Peyer's patch (tissue), 4 donors: Measurements from ENCODE around the gene CCND1. TPM values are rescaled to one million over a fixed set of nuclear protein-coding genes. Genes with fewer than 3 reads are reported as not detected.
"Not testable (repeated sequence)": the region's sequence is repeated elsewhere in the genome, so short reads cannot be mapped to it uniquely, and the experiment has no call there.

Experiments
- DNase-seq, 3 donors: peaks; one replicate each; pipeline ENCODE4 v3.0.0-alpha.2; 2017 to 2019
- H3K27ac ChIP-seq, 4 donors: fragments of 200-600 bp; sonication (generic); one replicate each; pipeline ENCODE4 v1.5.1; 2016 to 2019
- H3K27me3 ChIP-seq, 2 donors: fragments of 200-600 bp; sonication (generic); one replicate each; pipeline ENCODE4 v1.5.1; 2019
- H3K36me3 ChIP-seq, 3 donors: fragments of 200-600 bp; sonication (generic); one replicate each; pipeline ENCODE4 v1.5.1; 2016 to 2019
- H3K4me1 ChIP-seq, 4 donors: fragments of 200-600 bp; sonication (generic); one replicate each; pipeline ENCODE4 v1.5.1; 2016 to 2019
- H3K4me3 ChIP-seq, 4 donors: fragments of 200-600 bp; sonication (generic); 1 replicate in 3 of 4; 2 replicates in 1 of 4; pipeline ENCODE4 v1.5.1; 2016 to 2019; ENCODE audit warnings: mild to moderate bottlenecking in 1 of 4
- H3K9me3 ChIP-seq, 4 donors: fragments of 200-600 bp; sonication (generic); one replicate each; pipeline ENCODE4 v1.5.1; 2016 to 2019; ENCODE audit warnings: mild to moderate bottlenecking in 1 of 4
- POLR2A ChIP-seq, 2 donors: fragments of 450-650 bp; IDR thresholded peaks; one replicate each; pipeline ENCODE4 v1.5.1; 2017; ENCODE audit warnings: antibody characterized with exemption in 2 of 2, mild to moderate bottlenecking in 2 of 2, moderate library complexity in 2 of 2
- total RNA-seq, 4 donors: library from RNA; depleted of rRNA; stranded (reverse); fragments of >200 nt; gene quantifications; one replicate each; pipeline ENCODE4 v1.1.0, GENCODE V29; 2016
- TF ChIP-seq, protein P1 (sequence below), 6 experiments: fragments of 450-650 bp in 4 of 6; fragments of 200-600 bp in 2 of 6; sonication (generic) in 1 of 6; IDR thresholded peaks; one replicate each; pipeline ENCODE4 v1.5.1; 2017 to 2019; ENCODE audit warnings: antibody characterized with exemption in 6 of 6, mild to moderate bottlenecking in 3 of 6, moderate library complexity in 1 of 6

The CCND1 gene
- total RNA-seq, 4 donors from 2014 or later: 13.5 to 46.6 (median 40.0) TPM

DNA sequence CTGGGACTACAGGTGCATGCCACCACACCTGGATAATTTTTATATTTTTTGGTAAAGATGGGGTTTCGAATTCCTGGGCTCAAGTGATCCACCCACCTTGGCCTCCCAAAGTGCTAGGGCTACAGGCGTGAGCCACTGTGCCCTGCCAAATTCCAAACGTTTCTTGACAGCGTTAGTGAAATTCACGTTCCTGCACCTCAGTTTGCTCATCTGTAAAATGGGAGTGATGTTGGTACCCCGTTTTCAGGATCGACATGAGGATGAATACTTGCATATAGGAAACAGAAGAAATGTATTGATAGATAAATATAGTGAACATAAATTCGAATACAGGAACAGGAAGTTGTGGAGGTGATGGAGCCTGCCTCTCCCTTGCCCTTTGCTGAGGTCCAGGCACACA lies 44.4 kb downstream of the CCND1 start:
- H3K27me3 ChIP-seq: no peaks in the 10 kb centered on the region
- no peak overlapping the region for H3K27ac ChIP-seq
- TF ChIP-seq POLR2A (IDR thresholded peaks at IDR 0.05): no peak
- TF ChIP-seq, protein P1, sequence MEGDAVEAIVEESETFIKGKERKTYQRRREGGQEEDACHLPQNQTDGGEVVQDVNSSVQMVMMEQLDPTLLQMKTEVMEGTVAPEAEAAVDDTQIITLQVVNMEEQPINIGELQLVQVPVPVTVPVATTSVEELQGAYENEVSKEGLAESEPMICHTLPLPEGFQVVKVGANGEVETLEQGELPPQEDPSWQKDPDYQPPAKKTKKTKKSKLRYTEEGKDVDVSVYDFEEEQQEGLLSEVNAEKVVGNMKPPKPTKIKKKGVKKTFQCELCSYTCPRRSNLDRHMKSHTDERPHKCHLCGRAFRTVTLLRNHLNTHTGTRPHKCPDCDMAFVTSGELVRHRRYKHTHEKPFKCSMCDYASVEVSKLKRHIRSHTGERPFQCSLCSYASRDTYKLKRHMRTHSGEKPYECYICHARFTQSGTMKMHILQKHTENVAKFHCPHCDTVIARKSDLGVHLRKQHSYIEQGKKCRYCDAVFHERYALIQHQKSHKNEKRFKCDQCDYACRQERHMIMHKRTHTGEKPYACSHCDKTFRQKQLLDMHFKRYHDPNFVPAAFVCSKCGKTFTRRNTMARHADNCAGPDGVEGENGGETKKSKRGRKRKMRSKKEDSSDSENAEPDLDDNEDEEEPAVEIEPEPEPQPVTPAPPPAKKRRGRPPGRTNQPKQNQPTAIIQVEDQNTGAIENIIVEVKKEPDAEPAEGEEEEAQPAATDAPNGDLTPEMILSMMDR (IDR thresholded peaks at IDR 0.05): no peak
- no peak for DNase-seq
- no peaks in the 10 kb centered on the region for H3K9me3 ChIP-seq
- H3K4me1 ChIP-seq: peaks cover 0 to 4% (median 2%) of the 10 kb centered on the region in 4 donors
- no peaks in the 10 kb centered on the region for H3K36me3 ChIP-seq
- no peak overlapping the region for H3K4me3 ChIP-seq

DNA sequence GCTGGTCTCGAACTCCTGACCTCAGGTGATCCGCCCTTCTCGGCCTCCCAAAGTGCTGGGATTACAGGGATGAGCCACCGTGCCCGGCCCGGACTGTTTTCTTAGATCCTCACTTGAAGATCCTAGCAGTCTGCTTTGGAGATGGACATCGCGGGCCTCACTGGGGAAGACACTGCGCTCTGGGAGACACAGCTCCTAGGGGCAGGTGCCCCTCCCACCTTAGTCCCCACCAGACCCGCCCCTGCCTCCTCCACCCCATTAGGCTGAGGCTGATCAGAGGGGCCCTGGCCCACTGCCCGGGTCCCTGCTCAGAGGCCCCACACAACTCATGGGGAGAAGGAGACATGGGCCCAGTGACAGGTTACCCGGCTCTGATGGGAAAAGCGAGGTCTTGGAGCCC lies 45.5 kb downstream of the CCND1 start:
- TF ChIP-seq, protein P1 (IDR thresholded peaks at IDR 0.05): no peak
- no peak for TF ChIP-seq POLR2A (IDR thresholded peaks at IDR 0.05)

DNA sequence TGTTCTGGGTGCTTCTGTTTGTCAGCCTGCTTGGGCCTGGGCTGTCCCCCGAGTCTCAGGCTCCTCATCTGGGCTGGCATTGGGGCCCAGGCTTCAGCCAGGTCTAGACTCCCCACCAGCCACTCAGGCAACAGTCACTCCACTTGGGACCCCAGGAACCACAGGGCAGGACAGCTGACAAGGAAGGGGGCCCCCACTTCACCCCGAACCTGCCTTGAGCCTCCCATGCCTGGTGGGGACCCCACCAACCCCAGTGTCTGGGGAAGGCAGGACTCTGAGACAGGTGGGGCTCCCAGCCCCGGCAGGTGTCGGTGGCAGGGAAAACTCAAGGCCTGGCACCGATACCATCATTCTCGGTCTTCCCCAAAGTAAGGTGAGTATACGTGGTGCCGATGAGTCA lies 45.9 kb downstream of the CCND1 start:
- H3K27ac ChIP-seq: no peak overlapping the region
- no peaks in the 10 kb centered on the region for H3K36me3 ChIP-seq
- H3K9me3 ChIP-seq: peaks cover 0 to 5% (median 0%) of the 10 kb centered on the region in 4 donors
- no peak overlapping the region for H3K4me3 ChIP-seq
- no peaks in the 10 kb centered on the region for H3K27me3 ChIP-seq
- TF ChIP-seq, protein P1 (IDR thresholded peaks at IDR 0.05): no peak
- no peak for TF ChIP-seq POLR2A (IDR thresholded peaks at IDR 0.05)
- no peak for DNase-seq
- peaks cover 0 to 4% (median 2%) of the 10 kb centered on the region in 4 donors for H3K4me1 ChIP-seq

More for the DNA sequence above, 45.5 kb downstream of the CCND1 start:
- no peak overlapping the region for H3K27ac ChIP-seq
- peaks cover 0 to under 1% (median 0%) of the 10 kb centered on the region in 4 donors for H3K9me3 ChIP-seq
- H3K4me3 ChIP-seq: no peak overlapping the region
- H3K36me3 ChIP-seq: no peaks in the 10 kb centered on the region
- DNase-seq: no peak
- H3K4me1 ChIP-seq: peaks cover 0 to 4% (median 2%) of the 10 kb centered on the region in 4 donors
- no peaks in the 10 kb centered on the region for H3K27me3 ChIP-seq

DNA sequence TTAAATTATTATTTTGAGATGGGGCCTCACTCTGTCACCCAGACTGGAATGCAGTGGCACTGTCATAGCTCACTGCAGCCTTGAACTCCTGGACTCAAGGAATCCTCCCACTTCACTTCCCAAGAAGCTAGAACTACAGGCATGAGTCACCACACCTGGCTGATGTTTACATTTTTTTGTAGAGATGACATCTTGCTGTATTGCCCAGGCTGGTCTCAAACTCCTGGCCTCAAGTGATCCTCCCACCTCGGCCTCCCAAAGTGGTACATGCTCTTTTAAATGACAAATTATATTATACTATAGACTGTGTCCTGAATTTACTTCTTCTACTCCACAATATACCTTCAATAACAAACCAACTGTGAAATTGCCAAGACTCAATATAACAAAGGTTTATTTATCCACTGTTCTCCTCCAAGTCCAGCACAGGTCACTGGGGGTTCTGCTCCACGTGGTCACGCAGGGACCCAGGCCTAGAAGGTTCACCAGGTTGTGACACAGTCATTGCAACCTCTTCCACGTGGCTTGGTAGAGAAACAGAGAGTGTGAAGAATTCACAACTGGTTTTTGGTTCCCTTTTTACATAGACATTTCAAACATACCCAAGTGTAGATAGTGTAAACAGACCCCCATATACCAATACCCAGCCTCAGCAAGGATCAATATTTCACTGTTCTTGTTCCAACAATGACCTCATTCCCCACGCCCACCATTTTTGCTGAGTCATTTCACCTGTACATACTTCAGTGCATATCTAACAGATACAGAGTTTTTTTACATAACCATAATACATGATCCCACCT lies 47.2 kb downstream of the CCND1 start:
- not testable (repeated sequence) for H3K36me3 ChIP-seq, H3K4me3 ChIP-seq, H3K4me1 ChIP-seq, H3K27me3 ChIP-seq, H3K9me3 ChIP-seq, H3K27ac ChIP-seq
- DNase-seq: peak in 1 of 3 donors; percentile 73

DNA sequence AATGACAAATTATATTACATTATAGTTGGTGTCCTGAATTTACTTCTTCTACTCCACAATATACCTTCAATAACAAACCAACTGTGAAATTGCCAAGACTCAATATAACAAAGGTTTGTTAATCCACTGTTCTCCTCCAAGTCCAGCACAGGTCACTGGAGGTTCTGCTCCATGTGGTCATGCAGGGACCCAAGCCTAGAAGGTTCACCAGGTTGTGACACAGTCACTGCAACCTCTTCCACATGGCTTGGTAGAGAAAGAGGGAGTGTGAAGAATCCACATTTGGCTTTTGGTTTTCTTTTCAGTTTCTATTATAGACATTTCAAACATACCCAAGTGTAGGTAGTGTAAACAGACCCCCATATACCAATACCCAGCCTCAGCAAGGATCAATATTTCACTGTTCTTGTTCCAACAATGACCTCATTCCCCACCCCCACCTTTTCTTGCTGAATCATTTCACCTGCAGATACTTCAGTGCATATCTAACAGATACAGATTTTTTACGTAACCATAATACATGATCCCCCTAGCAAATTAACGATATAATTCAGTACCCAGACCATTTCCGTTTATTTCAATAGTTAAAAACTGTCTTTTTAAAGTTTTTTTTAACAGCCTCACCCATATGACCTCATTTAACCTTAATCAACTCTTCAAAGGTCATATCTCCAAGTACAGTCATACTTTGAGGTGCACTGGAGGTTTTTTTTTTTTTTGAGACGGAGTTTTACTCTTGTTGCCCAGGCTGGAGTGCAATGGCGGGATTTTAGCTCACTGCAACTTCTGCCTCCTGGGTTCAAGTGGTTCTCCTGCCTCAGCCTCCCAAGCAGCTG lies 48.7 kb downstream of the CCND1 start:
- H3K27ac ChIP-seq: no peak overlapping the region
- TF ChIP-seq, protein P1 (IDR thresholded peaks at IDR 0.05): no peak
- no peak for TF ChIP-seq POLR2A (IDR thresholded peaks at IDR 0.05)
- peaks cover 0 to 5% (median 0%) of the 10 kb centered on the region in 4 donors for H3K9me3 ChIP-seq
- no peak overlapping the region for H3K4me3 ChIP-seq
- no peaks in the 10 kb centered on the region for H3K36me3 ChIP-seq
- no peaks in the 10 kb centered on the region for H3K27me3 ChIP-seq
- peaks cover 0 to 4% (median 2%) of the 10 kb centered on the region in 4 donors for H3K4me1 ChIP-seq
- DNase-seq: no peak

DNA sequence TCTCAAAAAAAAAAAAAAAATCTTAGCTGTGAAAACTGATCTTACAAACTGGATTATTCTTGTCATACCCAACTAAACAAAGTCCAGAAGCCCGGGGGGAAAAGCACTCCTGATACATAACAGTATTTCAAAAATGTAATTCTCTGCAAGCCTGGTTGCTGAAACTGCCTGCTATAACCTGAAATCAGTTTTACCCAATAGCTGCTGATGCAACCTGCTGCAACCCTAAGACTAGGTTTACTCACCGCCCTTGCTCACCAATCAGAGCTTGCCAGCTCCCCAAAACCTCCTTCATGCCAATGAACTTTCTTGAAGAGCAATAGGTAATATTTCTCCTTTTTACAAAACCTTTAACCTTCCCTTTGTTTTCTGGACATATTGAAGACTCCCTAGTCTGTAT lies 50.5 kb downstream of the CCND1 start:
- no peaks in the 10 kb centered on the region for H3K36me3 ChIP-seq
- H3K9me3 ChIP-seq: peaks cover 0 to 5% (median 0%) of the 10 kb centered on the region in 4 donors
- no peak overlapping the region for H3K4me3 ChIP-seq
- H3K27ac ChIP-seq: no peak overlapping the region
- no peak for DNase-seq
- H3K27me3 ChIP-seq: no peaks in the 10 kb centered on the region
- TF ChIP-seq, protein P1 (IDR thresholded peaks at IDR 0.05): no peak
- TF ChIP-seq POLR2A (IDR thresholded peaks at IDR 0.05): no peak
- H3K4me1 ChIP-seq: no peaks in the 10 kb centered on the region
